NCI-H446 treated with DMSO at 0.1 percent for 48 hours (cell line): Measurements from ENCODE around the gene MRPL45.

ENCODE experiments used
- DNase-seq: peaks from one replicate; lab custom pipeline; 2025; lab: John Stamatoyannopoulos, UW

Gene MRPL45

DNA sequence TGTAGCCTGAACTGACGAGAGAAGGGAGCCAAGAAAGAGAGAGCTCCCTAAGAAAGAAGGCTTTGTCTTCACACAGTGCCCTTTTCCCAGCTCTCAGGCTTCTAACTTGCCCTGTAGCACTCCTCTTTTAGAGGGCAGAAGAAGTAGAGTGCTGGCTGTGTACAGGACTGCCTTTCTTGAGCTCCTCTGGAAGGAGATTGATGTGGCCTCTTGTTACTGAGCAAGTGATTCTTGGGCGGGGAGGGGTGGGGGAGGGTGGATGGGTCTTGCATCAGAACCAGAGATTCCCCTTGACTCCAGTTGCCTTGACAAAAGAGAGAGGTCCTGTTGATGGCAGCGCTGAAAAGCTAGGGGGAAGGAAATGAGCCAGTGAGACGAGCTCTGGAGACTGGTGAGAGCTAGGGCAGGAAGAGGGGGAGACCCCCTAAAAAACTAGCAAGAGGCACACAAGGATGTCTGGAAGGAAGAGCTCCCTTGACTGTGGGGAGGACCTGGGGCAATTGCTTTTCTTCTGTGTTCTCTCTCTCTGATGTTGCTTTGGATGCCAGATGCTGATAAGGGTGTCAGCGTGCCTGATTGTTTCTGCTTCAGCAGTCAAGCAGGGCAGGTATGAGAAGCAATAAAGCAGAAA, 28.4 kb downstream of the MRPL45 start:
- no peak for DNase-seq

DNA sequence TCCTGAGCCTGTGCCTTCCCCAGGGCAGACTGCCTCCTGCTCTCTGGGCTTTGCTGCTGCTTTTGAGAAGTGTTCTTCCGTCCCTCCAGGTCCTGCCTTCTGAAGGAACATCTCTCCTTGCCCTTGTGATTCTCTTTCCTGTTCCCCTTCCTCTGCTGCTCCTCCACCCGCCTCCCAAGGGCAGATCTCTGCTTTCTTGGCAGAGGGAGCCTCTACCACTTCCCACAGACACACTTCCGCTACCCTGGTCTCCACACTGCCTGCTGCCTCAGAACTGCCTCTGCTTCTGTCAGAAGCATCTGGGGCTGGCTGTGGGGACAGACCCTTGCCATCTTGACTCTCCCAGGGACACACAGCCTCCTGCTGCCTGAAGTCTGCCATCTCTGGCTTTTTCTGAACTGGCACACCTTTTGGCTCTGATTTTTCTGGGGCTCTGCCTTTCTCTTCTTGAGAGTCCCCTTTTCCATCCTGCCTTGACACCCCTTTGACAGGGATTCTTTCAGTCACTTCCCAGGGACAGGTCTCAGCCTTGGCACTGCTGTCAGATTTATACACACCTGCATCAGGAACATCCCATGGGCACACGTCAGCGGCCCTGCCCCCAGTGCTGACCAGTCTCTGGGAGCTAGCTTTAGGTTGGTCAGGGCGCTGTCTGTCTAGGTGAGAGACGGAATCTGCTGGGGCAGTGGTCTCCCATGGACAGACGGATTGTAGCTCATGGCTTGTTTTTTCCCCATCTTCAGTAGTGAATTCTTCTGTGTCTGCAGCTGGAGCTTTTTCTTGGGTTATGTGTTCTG, 30.2 kb downstream of the MRPL45 start:
- no peak for DNase-seq

GRCh38 chr17:38327936-38328335, 31.0 kb downstream of the MRPL45 start:
- DNase-seq = no peak

- DNase-seq = no peak
Observed at GRCh38 chr17:38328620-38329019, 31.7 kb downstream of the MRPL45 start.

DNA sequence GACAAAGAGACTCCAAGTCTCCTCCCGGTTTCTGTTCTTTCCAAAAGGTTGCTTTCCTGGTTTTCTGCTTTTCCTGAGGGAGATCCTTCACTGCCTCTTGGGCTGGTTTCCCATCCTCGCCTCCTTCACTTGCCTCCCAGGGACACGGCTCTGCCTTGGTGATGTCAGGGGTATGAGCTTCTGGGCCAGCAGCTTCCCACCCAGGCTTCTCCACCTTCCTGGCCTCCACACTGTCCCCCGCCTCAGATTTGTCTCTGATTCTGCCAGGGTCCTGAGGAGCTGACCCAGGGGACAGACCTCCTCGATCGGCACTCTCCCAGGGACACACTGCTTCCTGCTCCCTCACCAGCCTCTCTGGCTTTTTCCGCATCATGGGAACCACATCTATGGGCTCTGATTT, 32.3 kb downstream of the MRPL45 start:
- no peak for DNase-seq

- DNase-seq = no peak
Observed at GRCh38 chr17:38329808-38330730, 33.1 kb downstream of the MRPL45 start.

- DNase-seq = no peak
Observed at GRCh38 chr17:38330941-38331411, 34.0 kb downstream of the MRPL45 start.

DNA sequence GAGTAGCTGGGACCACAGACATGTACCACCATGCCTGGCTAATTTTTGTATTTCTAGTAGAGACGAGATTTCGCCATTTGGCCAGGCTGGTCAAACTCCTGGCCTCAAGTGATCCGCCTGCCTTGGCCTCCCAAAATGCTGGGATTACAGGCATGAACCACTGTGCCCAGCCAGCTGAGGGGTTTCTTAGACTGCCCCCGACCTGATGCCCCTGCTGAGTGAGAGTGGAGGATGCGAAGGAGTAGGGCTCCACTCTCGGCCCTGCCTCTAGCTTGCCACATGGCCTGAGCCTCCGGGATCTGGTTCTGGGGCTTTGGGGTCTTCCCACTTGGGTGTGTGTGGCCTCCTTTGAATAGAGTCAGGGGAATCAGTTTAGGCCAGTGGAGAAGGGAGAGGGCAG, 35.8 kb downstream of the MRPL45 start:
- no peak for DNase-seq

GRCh38 chr17:38333635-38334295, 36.8 kb downstream of the MRPL45 start:
- DNase-seq = no peak

GRCh38 chr17:38334480-38335364, 37.8 kb downstream of the MRPL45 start:
- no peak for DNase-seq

GRCh38 chr17:38336838-38337237, 39.9 kb downstream of the MRPL45 start:
- DNase-seq = no peak

GRCh38 chr17:38338053-38338452, 41.1 kb downstream of the MRPL45 start:
- DNase-seq = peak; percentile 29

DNA sequence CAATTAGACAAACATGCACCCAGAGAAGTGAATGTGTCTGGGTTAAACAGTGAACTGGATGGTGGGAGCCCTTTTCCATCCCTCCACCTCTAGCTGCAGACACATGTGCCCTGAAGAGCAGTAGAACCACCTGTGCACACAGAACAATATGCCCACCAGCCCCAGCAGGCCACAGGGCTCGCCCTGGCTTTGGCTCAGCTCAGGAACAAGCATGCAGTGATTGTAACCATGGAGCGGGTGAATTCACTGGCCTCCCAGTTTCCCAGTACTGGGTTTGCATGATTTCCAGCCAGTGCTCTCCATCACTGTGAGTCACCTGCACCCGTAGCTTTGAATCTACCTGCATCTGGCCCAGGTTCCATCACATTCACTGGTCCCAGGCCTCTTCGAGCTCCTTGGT, 41.6 kb downstream of the MRPL45 start:
- no peak for DNase-seq

DNA sequence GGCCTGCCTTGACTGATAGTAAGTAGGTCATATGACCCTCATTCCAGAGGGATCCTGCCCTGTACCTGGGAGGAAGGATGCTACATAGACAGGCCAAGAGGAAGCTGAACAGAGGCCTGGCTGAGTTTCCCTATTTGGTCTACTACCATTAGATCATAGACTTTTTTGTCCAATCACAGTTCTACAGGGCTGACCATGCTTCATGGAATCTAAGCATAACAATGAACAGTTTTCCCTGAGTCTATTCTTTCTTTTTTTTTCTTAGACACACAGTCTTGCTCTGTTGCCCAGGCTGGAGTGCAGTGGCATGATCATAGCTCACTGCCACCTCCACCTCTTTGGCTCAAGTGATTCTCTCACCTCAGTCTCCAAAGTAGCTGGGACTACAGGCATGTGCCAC, 42.9 kb downstream of the MRPL45 start:
- DNase-seq = no peak

DNA sequence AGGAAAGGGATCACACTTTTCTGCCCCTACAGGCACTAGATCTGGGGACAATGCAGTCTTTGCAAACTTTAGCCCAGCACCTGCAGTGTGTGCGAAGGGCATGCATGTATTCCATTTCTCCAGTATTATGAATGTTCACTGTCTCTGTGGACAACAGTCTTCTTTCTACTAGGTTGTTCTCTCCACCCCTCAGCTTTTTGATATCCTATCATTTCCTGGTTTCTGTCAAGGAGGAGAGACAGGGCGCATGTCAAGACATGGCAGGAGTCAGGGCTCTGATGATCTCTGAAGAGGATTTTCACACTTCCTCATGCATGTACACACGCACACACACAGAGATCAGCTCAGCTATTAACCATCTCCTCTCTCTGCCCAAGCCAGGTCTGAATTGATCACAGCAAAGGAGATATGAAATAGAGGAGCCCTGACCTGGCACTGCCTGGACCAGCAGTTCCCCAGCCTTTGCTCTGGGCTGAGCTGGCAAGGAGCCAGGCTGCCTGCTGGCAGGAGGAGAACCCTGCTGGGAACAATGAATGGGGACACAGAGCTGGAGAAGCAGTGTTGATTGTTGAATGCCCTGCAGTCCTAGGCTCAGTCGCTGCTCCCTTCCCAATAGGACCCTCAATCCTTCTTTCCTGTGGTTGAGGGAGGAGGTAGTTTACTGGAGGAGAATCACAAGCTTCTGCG, 44.2 kb downstream of the MRPL45 start:
- no peak for DNase-seq

- DNase-seq = no peak
Observed at GRCh38 chr17:38342886-38343607, 46.1 kb downstream of the MRPL45 start.

DNA sequence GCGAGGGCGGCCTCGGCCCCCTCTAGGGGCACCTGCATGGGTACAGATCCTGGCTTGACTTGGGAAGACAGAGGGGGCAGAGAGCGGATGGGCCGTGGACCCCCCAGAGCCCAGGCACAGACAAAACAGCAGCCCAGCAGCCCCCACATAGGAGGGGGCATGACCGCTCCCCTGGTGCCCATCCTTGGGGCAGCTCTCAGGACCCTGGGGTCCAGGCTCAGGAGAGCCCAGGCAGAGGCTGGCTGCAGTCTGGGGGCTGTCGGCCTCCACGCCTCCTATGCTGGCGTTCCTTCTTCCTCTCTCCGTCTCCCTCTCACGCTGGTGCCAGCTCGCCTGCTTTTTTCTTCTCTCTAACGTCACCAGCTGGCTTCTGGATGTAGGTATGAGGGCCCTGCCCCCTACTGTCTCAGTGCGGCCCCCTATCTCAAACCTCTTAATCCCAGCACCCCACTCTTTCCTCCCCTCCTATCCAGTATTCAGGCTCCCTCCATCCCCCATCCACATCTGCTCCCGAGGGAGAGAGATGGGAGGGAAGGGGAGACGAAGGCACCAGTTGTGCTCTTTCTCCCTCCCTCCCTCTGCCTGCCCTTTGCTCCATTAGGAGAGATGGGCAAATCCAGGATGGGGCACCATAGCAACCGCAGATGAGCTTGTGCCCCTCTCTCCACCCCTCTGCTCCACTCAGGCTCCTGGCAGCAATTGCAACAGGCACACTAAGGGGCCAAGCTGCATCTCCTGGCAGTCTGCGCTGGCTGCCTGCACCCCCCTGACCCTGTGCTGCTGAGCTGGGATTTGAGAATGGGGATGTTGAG, 46.8 kb downstream of the MRPL45 start, which contains the start of gene GPR179:
TSS of gene GPR179 (minus strand) at position 349 of the 812 bp plus-strand sequence. CDS start at position 182, 167 bp downstream.
- no peak for DNase-seq

DNA sequence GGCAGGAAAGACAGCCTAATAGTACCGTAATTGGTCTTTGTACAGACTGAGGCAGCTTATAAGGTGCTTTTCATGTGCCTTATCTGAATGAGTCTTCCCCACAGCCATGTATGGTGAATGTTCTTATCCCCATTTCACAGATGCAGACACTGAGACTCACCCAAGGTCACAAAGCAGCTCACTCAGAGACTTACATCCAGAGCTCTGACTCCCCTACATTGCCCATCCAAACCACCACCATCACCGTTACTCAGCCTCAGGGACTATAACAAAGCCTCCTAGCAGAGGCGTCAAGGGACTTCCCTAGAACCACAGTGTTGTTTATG, 47.4 kb downstream of the MRPL45 start:
- DNase-seq = no peak

- DNase-seq = no peak
Observed at GRCh38 chr17:38345743-38346142, 48.8 kb downstream of the MRPL45 start.
